ENCODE measurements around the gene ELL. TPM values are rescaled to one million over a fixed set of nuclear protein-coding genes. Genes with fewer than 3 reads are reported as not detected.

ELL gene
- total and polyA plus RNA-seq, 9 of the 15 experiments (the other 6 are each of a cell fraction or from before 2014, with no cell fraction given): 0.24 to 22.5 (median 4.1) TPM

- no peak for TF ChIP-seq KDM2B (CRISPR knock-in tag; IDR thresholded peaks at IDR 0.05)
- no peak for TF ChIP-seq ADNP (tag; IDR thresholded peaks at IDR 0.05)
- TF ChIP-seq ATF2 (CRISPR knock-in tag; IDR thresholded peaks at IDR 0.05): no peak
- TF ChIP-seq MEIS2 (IDR thresholded peaks at IDR 0.05; ENCODE audit: partially characterized antibody): peak; percentile 37
- TF ChIP-seq ZNF384 (IDR thresholded peaks at IDR 0.05; ENCODE audit: low read depth, low read length): peak; percentile 60; the same call in 1 of the 2 replicates
- TF ChIP-seq, protein P1, sequence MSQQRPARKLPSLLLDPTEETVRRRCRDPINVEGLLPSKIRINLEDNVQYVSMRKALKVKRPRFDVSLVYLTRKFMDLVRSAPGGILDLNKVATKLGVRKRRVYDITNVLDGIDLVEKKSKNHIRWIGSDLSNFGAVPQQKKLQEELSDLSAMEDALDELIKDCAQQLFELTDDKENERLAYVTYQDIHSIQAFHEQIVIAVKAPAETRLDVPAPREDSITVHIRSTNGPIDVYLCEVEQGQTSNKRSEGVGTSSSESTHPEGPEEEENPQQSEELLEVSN (IDR thresholded peaks at IDR 0.05; ENCODE audit: borderline replicate concordance in 1 of 2, extremely low read depth in 1 of 2, insufficient read depth in 1 of 2, insufficient read length in 1 of 2, low read depth in 1 of 2, low read length in 1 of 2, poor library complexity in 1 of 2, severe bottlenecking in 1 of 2): no peak
- peak; percentile 69; the same call in 1 of the 2 replicates for TF ChIP-seq ZNF263 (CRISPR knock-in tag; IDR thresholded peaks at IDR 0.05; ENCODE audit: borderline replicate concordance)
- TF ChIP-seq, protein P2, sequence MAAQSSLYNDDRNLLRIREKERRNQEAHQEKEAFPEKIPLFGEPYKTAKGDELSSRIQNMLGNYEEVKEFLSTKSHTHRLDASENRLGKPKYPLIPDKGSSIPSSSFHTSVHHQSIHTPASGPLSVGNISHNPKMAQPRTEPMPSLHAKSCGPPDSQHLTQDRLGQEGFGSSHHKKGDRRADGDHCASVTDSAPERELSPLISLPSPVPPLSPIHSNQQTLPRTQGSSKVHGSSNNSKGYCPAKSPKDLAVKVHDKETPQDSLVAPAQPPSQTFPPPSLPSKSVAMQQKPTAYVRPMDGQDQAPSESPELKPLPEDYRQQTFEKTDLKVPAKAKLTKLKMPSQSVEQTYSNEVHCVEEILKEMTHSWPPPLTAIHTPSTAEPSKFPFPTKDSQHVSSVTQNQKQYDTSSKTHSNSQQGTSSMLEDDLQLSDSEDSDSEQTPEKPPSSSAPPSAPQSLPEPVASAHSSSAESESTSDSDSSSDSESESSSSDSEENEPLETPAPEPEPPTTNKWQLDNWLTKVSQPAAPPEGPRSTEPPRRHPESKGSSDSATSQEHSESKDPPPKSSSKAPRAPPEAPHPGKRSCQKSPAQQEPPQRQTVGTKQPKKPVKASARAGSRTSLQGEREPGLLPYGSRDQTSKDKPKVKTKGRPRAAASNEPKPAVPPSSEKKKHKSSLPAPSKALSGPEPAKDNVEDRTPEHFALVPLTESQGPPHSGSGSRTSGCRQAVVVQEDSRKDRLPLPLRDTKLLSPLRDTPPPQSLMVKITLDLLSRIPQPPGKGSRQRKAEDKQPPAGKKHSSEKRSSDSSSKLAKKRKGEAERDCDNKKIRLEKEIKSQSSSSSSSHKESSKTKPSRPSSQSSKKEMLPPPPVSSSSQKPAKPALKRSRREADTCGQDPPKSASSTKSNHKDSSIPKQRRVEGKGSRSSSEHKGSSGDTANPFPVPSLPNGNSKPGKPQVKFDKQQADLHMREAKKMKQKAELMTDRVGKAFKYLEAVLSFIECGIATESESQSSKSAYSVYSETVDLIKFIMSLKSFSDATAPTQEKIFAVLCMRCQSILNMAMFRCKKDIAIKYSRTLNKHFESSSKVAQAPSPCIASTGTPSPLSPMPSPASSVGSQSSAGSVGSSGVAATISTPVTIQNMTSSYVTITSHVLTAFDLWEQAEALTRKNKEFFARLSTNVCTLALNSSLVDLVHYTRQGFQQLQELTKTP (IDR thresholded peaks at IDR 0.05; ENCODE audit: low read depth in 1 of 2, partially characterized antibody in 2 of 2): peak in 1 of 2 experiments; percentile 57
- no peak for TF ChIP-seq RBM17 (IDR thresholded peaks at IDR 0.05; ENCODE audit: borderline replicate concordance, low read depth, low read length)
- TF ChIP-seq XRCC5 (IDR thresholded peaks at IDR 0.05; ENCODE audit: low read depth, low read length): peak; percentile 81; the same call in 1 of the 2 replicates
- no peak for TF ChIP-seq DNMT1 (IDR thresholded peaks at IDR 0.05)
- peak; percentile 72; the same call in 1 of the 2 replicates for TF ChIP-seq NBN (IDR thresholded peaks at IDR 0.05; ENCODE audit: low read depth)
- TF ChIP-seq CBFA2T3 (IDR thresholded peaks at IDR 0.05): no peak
- TF ChIP-seq AFF4 (CRISPR knock-in tag; IDR thresholded peaks at IDR 0.05): 0 out of 2 replicates have a peak, but pooled peaks have one; percentile 41
Measured at GRCh38 chr19:18519962-18520847, 1.7 kb downstream of the ELL start (continued).
